ENCODE results near the gene KLHDC7A.

KLHDC7A gene

DNA sequence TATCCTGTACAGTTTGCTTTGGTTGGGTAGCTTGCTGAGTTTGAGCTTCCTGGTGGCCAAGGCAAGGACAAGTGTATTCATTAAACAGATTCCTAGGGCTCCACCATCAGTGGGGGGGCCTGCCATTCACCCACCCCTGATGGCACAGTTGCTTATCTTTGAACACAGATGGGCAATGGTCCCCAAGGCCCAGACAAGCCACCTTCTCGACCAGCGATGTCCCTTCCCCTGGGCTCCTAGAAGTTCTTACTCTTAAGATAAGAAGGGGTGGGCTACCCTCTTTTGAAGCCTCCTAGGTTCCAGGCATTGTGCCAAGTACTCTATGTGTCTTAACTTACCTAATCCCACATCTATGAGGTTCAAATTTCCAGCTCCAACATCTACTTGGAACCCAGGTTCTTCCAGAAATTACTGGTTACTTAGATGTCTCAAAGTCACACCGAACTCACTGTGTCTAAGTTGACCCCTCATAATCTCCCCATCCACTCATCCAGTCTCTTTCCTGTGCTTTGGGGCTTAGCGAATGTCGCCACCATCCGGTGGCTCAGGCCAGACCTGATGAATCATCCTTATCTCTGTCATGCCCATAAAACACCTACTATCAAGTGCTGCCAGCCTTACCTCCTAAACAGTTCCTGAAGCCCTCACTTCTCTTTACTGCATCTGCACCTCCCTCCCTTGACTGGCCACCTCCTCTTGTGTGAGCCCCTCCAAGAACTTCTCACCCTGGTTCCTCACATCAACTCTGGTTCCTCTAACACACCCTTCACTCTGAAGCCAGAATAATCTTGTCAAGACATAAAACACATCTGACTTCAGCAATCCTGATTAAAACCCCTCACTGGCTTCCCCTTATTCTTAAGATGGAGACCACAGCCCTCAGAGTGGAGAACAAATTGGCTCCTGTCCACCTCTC is 50.1 kb downstream of the KLHDC7A start:
- Histone ChIP-seq H3K4me1 (ENCODE audit: control insufficient read depth, insufficient read depth, low read length) (no peaks in the 10 kb centered on the region), H3K27me3 (replicated peaks; ENCODE audit: control insufficient read depth, insufficient read depth, low read length) (peaks cover 45% of the 10 kb centered on the region), H3K9me3 (ENCODE audit: control insufficient read depth, low read length) (no peaks in the 10 kb centered on the region), H3K9ac (ENCODE audit: low read length) (no peak overlapping the region), H3K36me3 (ENCODE audit: control insufficient read depth, insufficient read depth, low read length, severe bottlenecking) (no peaks in the 10 kb centered on the region), H3K4me3 (ENCODE audit: low read length) (no peak overlapping the region)
- no peak for DNase-seq (ENCODE audit: low read depth)

DNA sequence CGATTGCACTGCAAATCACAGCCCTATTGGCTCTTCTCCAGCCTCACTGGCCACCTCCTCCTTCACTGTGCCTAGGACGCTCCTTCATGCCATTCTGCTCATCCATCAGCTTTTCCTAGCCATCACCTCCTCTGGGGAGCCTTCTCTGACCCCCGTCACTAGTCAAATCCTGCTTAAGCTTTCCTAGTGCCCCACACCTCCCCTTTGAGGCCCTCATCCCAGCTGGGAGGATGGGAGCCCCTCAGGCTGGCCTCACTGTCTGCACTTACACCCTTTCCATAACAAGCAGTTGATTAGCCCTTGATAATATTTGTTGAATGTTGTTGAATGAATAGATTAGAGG is 50.7 kb downstream of the KLHDC7A start:
- Histone ChIP-seq H3K27me3 (replicated peaks; ENCODE audit: control insufficient read depth, insufficient read depth, low read length) (peaks cover 44% of the 10 kb centered on the region), H3K9ac (ENCODE audit: low read length) (no peak overlapping the region), H3K9me3 (ENCODE audit: control insufficient read depth, low read length) (no peaks in the 10 kb centered on the region), H3K36me3 (ENCODE audit: control insufficient read depth, insufficient read depth, low read length, severe bottlenecking) (no peaks in the 10 kb centered on the region), H3K4me1 (ENCODE audit: control insufficient read depth, insufficient read depth, low read length) (no peaks in the 10 kb centered on the region), H3K4me3 (ENCODE audit: low read length) (no peak overlapping the region)
- no peak for DNase-seq (ENCODE audit: low read depth)

- Histone ChIP-seq H3K4me3 (ENCODE audit: low read length) (no peak overlapping the region), H3K9ac (ENCODE audit: low read length) (no peak overlapping the region), H3K27me3 (replicated peaks; ENCODE audit: control insufficient read depth, insufficient read depth, low read length) (peaks cover 43% of the 10 kb centered on the region), H3K9me3 (ENCODE audit: control insufficient read depth, low read length) (no peaks in the 10 kb centered on the region), H3K36me3 (ENCODE audit: control insufficient read depth, insufficient read depth, low read length, severe bottlenecking) (no peaks in the 10 kb centered on the region), H3K4me1 (ENCODE audit: control insufficient read depth, insufficient read depth, low read length) (no peaks in the 10 kb centered on the region)
- no peak for DNase-seq (ENCODE audit: low read depth)
Measured at GRCh38 chr1:18532390-18533170, 51.9 kb downstream of the KLHDC7A start.

- DNase-seq (ENCODE audit: low read depth): no peak
Measured at GRCh38 chr1:18533259-18533658, 52.5 kb downstream of the KLHDC7A start.

DNA sequence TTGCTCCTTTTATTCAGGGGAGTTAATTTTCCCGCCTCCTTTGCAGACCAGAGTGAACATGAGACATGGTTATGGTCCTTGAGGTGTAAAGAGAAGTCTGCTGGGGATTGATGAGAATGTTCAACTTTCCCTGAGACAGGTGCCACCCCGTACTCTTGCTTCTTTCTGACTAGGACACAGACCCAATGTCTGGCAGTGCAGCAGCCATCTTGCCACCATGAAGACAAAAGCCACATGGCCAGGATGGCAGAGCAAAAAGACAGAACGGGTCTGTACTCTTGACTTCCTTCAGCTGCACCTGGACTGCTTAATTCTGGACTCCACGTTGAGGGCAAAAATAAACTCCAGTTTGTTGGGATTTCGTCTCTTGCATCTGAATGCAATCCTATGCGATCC is 54.1 kb downstream of the KLHDC7A start:
- no peak for DNase-seq (ENCODE audit: low read depth)
- H3K4me3 ChIP-seq (ENCODE audit: low read length): no peak overlapping the region
- no peaks in the 10 kb centered on the region for H3K4me1 ChIP-seq (ENCODE audit: control insufficient read depth, insufficient read depth, low read length)
- no peak overlapping the region for H3K9ac ChIP-seq (ENCODE audit: low read length)
- peaks cover 52% of the 10 kb centered on the region for H3K27me3 ChIP-seq (replicated peaks; ENCODE audit: control insufficient read depth, insufficient read depth, low read length)
- H3K36me3 ChIP-seq (ENCODE audit: control insufficient read depth, insufficient read depth, low read length, severe bottlenecking): no peaks in the 10 kb centered on the region
- H3K9me3 ChIP-seq (ENCODE audit: control insufficient read depth, low read length): no peaks in the 10 kb centered on the region

More at GRCh38 chr1:18533259-18533658, 52.5 kb downstream of the KLHDC7A start:
- Histone ChIP-seq H3K4me1 (ENCODE audit: control insufficient read depth, insufficient read depth, low read length) (no peaks in the 10 kb centered on the region), H3K9me3 (ENCODE audit: control insufficient read depth, low read length) (no peaks in the 10 kb centered on the region), H3K9ac (ENCODE audit: low read length) (no peak overlapping the region), H3K36me3 (ENCODE audit: control insufficient read depth, insufficient read depth, low read length, severe bottlenecking) (no peaks in the 10 kb centered on the region), H3K4me3 (ENCODE audit: low read length) (no peak overlapping the region), H3K27me3 (replicated peaks; ENCODE audit: control insufficient read depth, insufficient read depth, low read length) (peaks cover 47% of the 10 kb centered on the region)

Data from adipocyte (in vitro differentiated cells).